ENCODE results near the gene SVEP1. TPM values are rescaled to one million over a fixed set of nuclear protein-coding genes. Genes with fewer than 3 reads are reported as not detected.

SVEP1 gene
- total RNA-seq, 4 donors from 2014 or later: 53.8 to 97.8 (median 78.8) TPM

GRCh38 chr9:110336363-110336762 is 243.2 kb downstream of the SVEP1 start:
- no peak for DNase-seq (ENCODE audit: low spot score in 2 of 2)

DNA sequence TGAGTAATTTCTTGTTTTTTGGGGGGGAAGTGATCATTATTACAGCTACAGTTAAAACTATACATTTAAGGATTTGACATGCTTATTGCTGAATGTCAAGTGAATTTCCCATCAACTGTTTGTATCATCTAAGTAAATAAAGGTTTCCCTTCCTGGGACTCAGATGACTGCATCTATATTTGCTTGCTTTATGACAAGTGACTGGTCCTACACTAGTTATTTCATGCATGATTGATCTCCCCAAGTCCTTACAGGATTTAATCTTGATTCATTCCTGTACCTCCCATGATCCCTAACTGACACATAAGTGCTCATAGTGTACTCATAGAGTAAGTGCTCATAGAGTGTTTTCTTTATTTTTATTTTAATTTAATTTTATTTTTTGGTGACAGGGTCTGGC is 244.7 kb downstream of the SVEP1 start:
- Histone ChIP-seq H3K9me3 (no peaks in the 10 kb centered on the region), H3K4me1 (peaks cover 0 to 14% (median 0%) of the 10 kb centered on the region in 4 donors), H3K27me3 (no peaks in the 10 kb centered on the region), H3K36me3 (no peaks in the 10 kb centered on the region), H3K4me3 (no peak overlapping the region), H3K27ac (no peak overlapping the region)
- TF ChIP-seq CTCF (IDR thresholded peaks at IDR 0.05) (no peak), EP300 (IDR thresholded peaks at IDR 0.05) (no peak), POLR2A (IDR thresholded peaks at IDR 0.05) (no peak)
- no peak for DNase-seq (ENCODE audit: low spot score in 2 of 2)

More at GRCh38 chr9:110336363-110336762, 243.2 kb downstream of the SVEP1 start:
- TF ChIP-seq EP300 (IDR thresholded peaks at IDR 0.05) (no peak), CTCF (IDR thresholded peaks at IDR 0.05) (no peak), POLR2A (IDR thresholded peaks at IDR 0.05) (no peak)
- Histone ChIP-seq H3K4me3 (no peak overlapping the region), H3K27me3 (no peaks in the 10 kb centered on the region), H3K27ac (no peak overlapping the region), H3K36me3 (no peaks in the 10 kb centered on the region), H3K9me3 (no peaks in the 10 kb centered on the region), H3K4me1 (peaks cover 0 to 14% (median 0%) of the 10 kb centered on the region in 4 donors)
- 93 to 100% methylated on average over 1 of the region's 1 CpG for WGBS, 2 donors

DNA sequence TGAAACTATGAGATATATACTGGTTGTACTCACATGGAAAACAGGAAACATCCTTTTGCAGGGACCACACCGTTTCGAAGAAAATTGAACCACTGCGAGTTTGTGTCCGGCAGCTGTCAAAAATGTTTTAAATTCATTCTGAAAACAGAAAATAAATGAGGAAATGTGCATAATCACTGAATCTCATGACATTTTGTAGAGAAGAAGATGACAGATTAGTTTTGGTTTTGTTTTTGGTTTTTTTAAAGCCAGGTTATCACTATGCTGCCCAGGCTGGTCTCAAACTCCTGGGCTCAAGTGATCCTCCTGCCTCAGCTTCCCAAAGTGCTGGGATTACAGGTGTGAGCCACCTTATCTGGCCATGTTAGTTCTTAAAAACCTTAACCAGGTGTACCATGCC is 245.4 kb downstream of the SVEP1 start:
- H3K9me3 ChIP-seq: no peaks in the 10 kb centered on the region
- no peak for DNase-seq (ENCODE audit: low spot score in 2 of 2)
- peaks cover 0 to 14% (median 0%) of the 10 kb centered on the region in 4 donors for H3K4me1 ChIP-seq
- TF ChIP-seq EP300 (IDR thresholded peaks at IDR 0.05): no peak
- no peak for TF ChIP-seq POLR2A (IDR thresholded peaks at IDR 0.05)
- TF ChIP-seq CTCF (IDR thresholded peaks at IDR 0.05): no peak
- no peaks in the 10 kb centered on the region for H3K27me3 ChIP-seq
- WGBS, 2 donors: 79 to 86% methylated on average over 4 of the region's 4 CpGs
- H3K4me3 ChIP-seq: no peak overlapping the region
- no peaks in the 10 kb centered on the region for H3K36me3 ChIP-seq
- H3K27ac ChIP-seq: no peak overlapping the region

DNA sequence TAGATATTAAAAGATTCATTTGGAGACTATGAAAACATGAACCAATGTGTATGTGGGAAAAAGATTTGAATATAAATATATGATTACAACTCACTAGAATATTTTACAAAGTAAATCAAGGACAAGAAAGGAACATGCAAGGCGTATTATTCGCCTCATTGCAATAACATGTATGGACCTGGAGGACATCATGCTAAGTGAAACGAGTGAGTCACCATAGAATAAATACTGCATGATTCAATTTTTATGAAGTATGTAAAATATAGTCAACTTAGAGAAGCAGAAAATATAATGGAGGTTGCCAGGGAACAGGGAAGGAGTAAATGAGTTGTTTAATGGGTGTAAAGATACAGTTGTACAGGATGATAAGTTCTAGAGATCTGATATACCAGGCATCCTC is 246.8 kb downstream of the SVEP1 start:
- no peak for TF ChIP-seq CTCF (IDR thresholded peaks at IDR 0.05)
- no peak for TF ChIP-seq EP300 (IDR thresholded peaks at IDR 0.05)
- TF ChIP-seq POLR2A (IDR thresholded peaks at IDR 0.05): no peak
- Histone ChIP-seq H3K9me3 (no peaks in the 10 kb centered on the region), H3K4me3 (no peak overlapping the region), H3K4me1 (peaks cover 0 to 5% (median 0%) of the 10 kb centered on the region in 4 donors), H3K27me3 (no peaks in the 10 kb centered on the region), H3K27ac (no peak overlapping the region), H3K36me3 (no peaks in the 10 kb centered on the region)
- DNase-seq (ENCODE audit: low spot score in 2 of 2): no peak
- 84 to 92% methylated on average over 3 of the region's 3 CpGs for WGBS, 2 donors

- DNase-seq (ENCODE audit: low spot score in 2 of 2): no peak
- no peak for TF ChIP-seq CTCF (IDR thresholded peaks at IDR 0.05)
- TF ChIP-seq EP300 (IDR thresholded peaks at IDR 0.05): no peak
- TF ChIP-seq POLR2A (IDR thresholded peaks at IDR 0.05): no peak
- Histone ChIP-seq H3K4me1 (no peaks in the 10 kb centered on the region), H3K4me3 (no peak overlapping the region), H3K36me3 (no peaks in the 10 kb centered on the region), H3K27ac (no peak overlapping the region), H3K9me3 (no peaks in the 10 kb centered on the region), H3K27me3 (no peaks in the 10 kb centered on the region)
- 92 to 94% methylated on average over 1 of the region's 1 CpG for WGBS, 2 donors
Observed at GRCh38 chr9:110330484-110331105, 248.9 kb downstream of the SVEP1 start.
